SK-N-SH (cell line): ENCODE results near the gene WNT8B. TPM values are rescaled to one million over a fixed set of nuclear protein-coding genes. Genes with fewer than 3 reads are reported as not detected.

ENCODE experiments used
- CTCF ChIA-PET: fragments of 300-600, 350-600 bp; formaldehyde crosslinking; extraction: SDS; loops from one replicate; lab custom pipeline; 2021; lab: Yijun Ruan, JAX
- POLR2A ChIA-PET: fragments of 350-600 bp; sonication (Branson Sonifier 250); formaldehyde crosslinking; extraction: SDS; loops from one replicate; lab custom pipeline; 2020; ENCODE audit warnings: antibody characterized with exemption, inconsistent platforms; lab: Yijun Ruan, JAX
- DNase-seq: peaks from one replicate; pipeline ENCODE4 v3.0.0; 2012
- H2AFZ ChIP-seq: fragments of 200-600 bp; sonication (generic); 2 replicates; pipeline ENCODE4 v1.8.1; 2016; ENCODE audit warnings: antibody characterized with exemption, mild to moderate bottlenecking, low read depth
- H3F3A ChIP-seq: fragments of 200-600 bp; sonication (generic); replicated peaks from 2 replicates; pipeline ENCODE3; 2016; ENCODE audit warnings: antibody characterized with exemption, mild to moderate bottlenecking; ENCODE audit not compliant: insufficient read depth
- H3K27ac ChIP-seq, 2 experiments: fragments of 200-500 bp in 1 of 2; fragments of 200-600 bp in 1 of 2; sonication (Bioruptor generic) in 1 of 2; sonication (generic), shearing (Covaris generic) in 1 of 2; 2 replicates each; pipeline versions ENCODE4 v1.5.1 to v1.6.1; 2014 to 2016; ENCODE audit warnings: low read depth in 2 of 2, inconsistent platforms in 1 of 2, low read length in 1 of 2, mild to moderate bottlenecking in 1 of 2, mixed read lengths in 1 of 2
- H3K27me3 ChIP-seq: fragments of 200-600 bp; sonication (generic), shearing (Covaris generic); 2 replicates; pipeline ENCODE4 v1.6.1; 2016; ENCODE audit warnings: mixed run types; ENCODE audit not compliant: insufficient read depth
- H3K36me3 ChIP-seq, 2 experiments: fragments of 200-500 bp in 1 of 2; fragments of 200-600 bp in 1 of 2; sonication (Bioruptor generic) in 1 of 2; sonication (generic) in 1 of 2; replicated peaks in 1 of 2; 2 replicates each; pipeline versions ENCODE3 to v1.5.1; 2014 to 2016; ENCODE audit warnings: low read length in 1 of 2, mild to moderate bottlenecking in 1 of 2; ENCODE audit not compliant: insufficient read depth in 2 of 2, control insufficient read depth in 1 of 2
- H3K4me1 ChIP-seq, 2 experiments: fragments of 200-500 bp in 1 of 2; fragments of 200-600 bp in 1 of 2; sonication (Bioruptor generic) in 1 of 2; sonication (generic), shearing (Covaris generic) in 1 of 2; 2 replicates each; pipeline versions ENCODE4 v1.5.1 to v1.6.1; 2014 to 2016; ENCODE audit warnings: low read depth in 1 of 2, low read length in 1 of 2, mixed run types in 1 of 2; ENCODE audit not compliant: insufficient read depth in 2 of 2, control insufficient read depth in 1 of 2
- H3K4me2 ChIP-seq: fragments of 200-600 bp; sonication (generic), shearing (Covaris generic); 2 replicates; pipeline ENCODE4 v1.6.1; 2017; ENCODE audit warnings: mixed run types
- H3K4me3 ChIP-seq, 2 experiments: fragments of 200-500 bp in 1 of 2; fragments of 200-600 bp in 1 of 2; sonication (Bioruptor generic) in 1 of 2; sonication (generic), shearing (Covaris generic) in 1 of 2; 2 replicates each; pipeline versions ENCODE4 v1.5.1 to v1.8.1; 2014 to 2016; ENCODE audit warnings: low read depth in 2 of 2, inconsistent platforms in 1 of 2, low read length in 1 of 2, mild to moderate bottlenecking in 1 of 2, mixed read lengths in 1 of 2, moderate library complexity in 1 of 2
- H3K79me2 ChIP-seq: fragments of 200-600 bp; sonication (generic); 2 replicates; pipeline ENCODE4 v1.8.1; 2017; ENCODE audit warnings: mild to moderate bottlenecking; ENCODE audit not compliant: insufficient read depth
- H3K9ac ChIP-seq: fragments of 200-600 bp; sonication (generic); 2 replicates; pipeline ENCODE4 v1.6.1; 2017; ENCODE audit warnings: mixed run types
- H3K9me2 ChIP-seq: fragments of 200-600 bp; sonication (generic); 2 replicates; pipeline ENCODE4 v1.6.1; 2017; ENCODE audit warnings: mixed run types
- H3K9me3 ChIP-seq: fragments of 200-600 bp; sonication (generic); 2 replicates; pipeline ENCODE4 v1.6.1; 2017; ENCODE audit warnings: mixed run types, mild to moderate bottlenecking, moderate library complexity
- H4K20me1 ChIP-seq: fragments of 200-600 bp; sonication (generic); 2 replicates; pipeline ENCODE4 v1.6.1; 2017; ENCODE audit warnings: mild to moderate bottlenecking, mixed run types; ENCODE audit not compliant: insufficient read depth
- CHD2 ChIP-seq: fragments of 150-350 bp; IDR thresholded peaks from 2 replicates; pipeline ENCODE4 v1.6.1; 2018; ENCODE audit warnings: low read length; ENCODE audit not compliant: partially characterized antibody
- CTCF ChIP-seq: fragments of 200-600 bp; sonication (generic); IDR thresholded peaks from 2 replicates; pipeline ENCODE4 v1.6.1; 2017; ENCODE audit warnings: antibody characterized with exemption, mild to moderate bottlenecking, moderate library complexity
- MXI1 ChIP-seq: IDR thresholded peaks from 2 replicates; pipeline ENCODE4 v1.6.1; 2012; ENCODE audit warnings: mild to moderate bottlenecking, low read depth, low read length, improper control_type of control experiment
- NRF1 ChIP-seq: IDR thresholded peaks from 2 replicates; pipeline ENCODE4 v1.6.1; 2012; ENCODE audit warnings: low read depth, mild to moderate bottlenecking, low read length
- RAD21 ChIP-seq: IDR thresholded peaks from 2 replicates; pipeline ENCODE4 v1.6.1; 2012; ENCODE audit warnings: mild to moderate bottlenecking, low read length
- RCOR1 ChIP-seq: fragments of 150-350 bp; IDR thresholded peaks from 2 replicates; pipeline ENCODE4 v1.6.1; 2017; ENCODE audit warnings: antibody characterized with exemption, low read length
- REST ChIP-seq: IDR thresholded peaks from 2 replicates; pipeline ENCODE4 v1.6.1; 2012; ENCODE audit warnings: mild to moderate bottlenecking, low read depth, low read length, moderate library complexity
- RFX5 ChIP-seq: IDR thresholded peaks from 2 replicates; pipeline ENCODE4 v1.6.1; 2012; ENCODE audit warnings: mild to moderate bottlenecking, improper control_type of control experiment, low read length
- SMC3 ChIP-seq: IDR thresholded peaks from 2 replicates; pipeline ENCODE4 v1.6.1; 2012; ENCODE audit warnings: low read depth, low read length, improper control_type of control experiment
- YY1 ChIP-seq: IDR thresholded peaks from 2 replicates; pipeline ENCODE4 v1.4.0; 2012; ENCODE audit warnings: low read depth, mild to moderate bottlenecking
- WGBS: methylation state at CpG from one replicate; pipeline ENCODE4 v1.1.6; 2017; ENCODE audit warnings: low lambda C conversion rate; 5-methylcytosine and 5-hydroxymethylcytosine counted together
- polyA plus RNA-seq, 3 experiments: library from polyadenylated mRNA; depleted of rRNA; stranded (reverse); fragments of >200 nt; gene quantifications; 2 replicates each; pipeline ENCODE4 v1.2.3, GENCODE V29; 2012

Gene WNT8B
- polyA plus RNA-seq, 1 of the 3 experiments (the other 2 are of a cell fraction) = 0.18 TPM

GRCh38 chr10:100482181-100482833 lies 19.5 kb downstream of the WNT8B start:
- H3F3A ChIP-seq = no peaks in the 10 kb centered on the region
- H3K36me3 ChIP-seq = peaks cover 0 to 3% of the 10 kb centered on the region in 2 experiments
- peaks cover 0 to 13% of the 10 kb centered on the region in 2 experiments; a peak in 1 of 4 replicates for H3K4me1 ChIP-seq
- peak overlapping the region; percentile 94 for H3K4me2 ChIP-seq
- no peak overlapping the region for H3K9ac ChIP-seq
- peaks cover 25% of the 10 kb centered on the region; the same call in 1 of the 2 replicates for H3K27me3 ChIP-seq
- no peaks in the 10 kb centered on the region for H3K9me2 ChIP-seq
- no peaks in the 10 kb centered on the region for H3K79me2 ChIP-seq
- H3K27ac ChIP-seq = no peak overlapping the region
- no peaks in the 10 kb centered on the region for H4K20me1 ChIP-seq
- H2AFZ ChIP-seq = peak overlapping the region; percentile 40; the same call in 1 of the 2 replicates
- 4% methylated on average over 10 of the region's 59 CpGs for WGBS
- no peak for TF ChIP-seq CHD2
- 0 out of 2 replicates have a peak, but pooled peaks have one; percentile 12 for TF ChIP-seq MXI1
- TF ChIP-seq RCOR1 = 0 out of 2 replicates have a peak, but pooled peaks have one; percentile 20
- no peak for TF ChIP-seq YY1
- TF ChIP-seq REST = 0 out of 2 replicates have a peak, but pooled peaks have one; percentile 7
- TF ChIP-seq NRF1 = peak; percentile 34; the same call in 1 of the 2 replicates
- TF ChIP-seq RAD21 = peak; percentile 59
- TF ChIP-seq CTCF = peak; percentile 94
- peak; percentile 59 for TF ChIP-seq SMC3
- peak; percentile 84 for TF ChIP-seq RFX5
- H3K4me3 ChIP-seq = peak overlapping the region; percentile 54 to 65
- peak; percentile 87 for DNase-seq
- POLR2A ChIA-PET = interaction anchor here (0.9 to 1.2 kb wide), 4 partner anchors 27 to 135 kb away, joined by 3 read pairs; partner anchors contain the start of genes HIF1AN and SCD
- no peaks in the 10 kb centered on the region for H3K9me3 ChIP-seq
- CTCF ChIA-PET = interaction anchor here (0.7 to 10.3 kb wide), 53 partner anchors 9 to 637 kb away, joined by 3 to 158 read pairs (median 4); partner anchors contain the start of gene WNT8B
